Tongue (tissue), 2 donors: Measurements from ENCODE around the gene KRTAP5-4. TPM values are rescaled to one million over a fixed set of nuclear protein-coding genes. Genes with fewer than 3 reads are reported as not detected.

Experiments used
- DNase-seq: peaks from one replicate; pipeline ENCODE4 v3.0.0-alpha.2; 2015
- total RNA-seq: library from RNA; depleted of rRNA; stranded (reverse); fragments of >200 nt; gene quantifications from one replicate; pipeline ENCODE4 v1.2.3, GENCODE V29; 2014

KRTAP5-4 gene
- total RNA-seq, 1 donor from 2014 or later, result not detected

DNA sequence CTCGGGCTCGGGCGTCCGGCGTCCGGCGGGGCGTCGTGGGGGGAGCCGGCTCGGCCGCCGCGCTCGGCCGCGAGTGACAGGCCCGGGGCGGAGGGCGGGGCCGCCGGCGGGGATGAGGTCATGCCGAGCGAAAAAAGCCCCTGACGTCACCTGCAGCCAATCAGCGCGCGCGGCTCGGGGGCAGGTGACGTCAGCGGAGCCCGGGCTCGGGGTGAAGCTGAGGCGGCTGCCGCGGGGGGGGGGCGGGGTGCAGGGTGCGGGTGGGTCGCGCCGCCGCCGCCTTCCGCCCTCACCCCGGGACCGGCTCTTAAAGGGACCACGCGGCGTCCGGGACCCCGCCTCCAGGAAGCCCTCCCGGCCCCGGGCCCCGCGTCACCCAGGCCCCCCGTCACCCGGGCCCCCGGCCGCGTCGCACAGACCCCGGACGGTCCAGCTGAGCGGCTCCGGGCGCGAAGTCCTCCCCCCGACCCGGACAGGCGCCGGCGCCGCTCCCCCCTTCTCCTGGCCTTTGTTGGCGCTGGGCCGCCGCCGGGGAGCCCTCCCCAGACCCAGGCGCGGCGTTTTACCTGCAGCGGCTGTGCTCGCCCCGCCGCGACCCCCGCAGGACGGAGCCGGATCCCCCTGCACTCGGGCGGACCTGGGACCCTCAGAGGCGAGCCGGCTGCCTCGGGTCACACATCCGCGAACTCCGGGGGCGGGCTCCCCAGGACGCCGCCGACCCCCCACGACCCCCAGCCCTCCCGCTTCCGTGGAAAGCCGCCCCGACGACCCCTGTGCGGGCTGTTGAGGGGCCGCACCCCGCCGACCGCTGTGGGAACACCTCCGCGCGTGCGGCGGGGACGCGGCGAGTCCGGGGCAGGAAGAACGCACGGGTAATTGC is 49.5 kb downstream of the KRTAP5-4 start, which contains the start of gene DUSP8:
DUSP8 (minus strand) TSS at position 75 of the 880 bp plus-strand sequence. CDS start 6,445 bp downstream, outside the sequence.
- DNase-seq, result peak; percentile 93

DNA sequence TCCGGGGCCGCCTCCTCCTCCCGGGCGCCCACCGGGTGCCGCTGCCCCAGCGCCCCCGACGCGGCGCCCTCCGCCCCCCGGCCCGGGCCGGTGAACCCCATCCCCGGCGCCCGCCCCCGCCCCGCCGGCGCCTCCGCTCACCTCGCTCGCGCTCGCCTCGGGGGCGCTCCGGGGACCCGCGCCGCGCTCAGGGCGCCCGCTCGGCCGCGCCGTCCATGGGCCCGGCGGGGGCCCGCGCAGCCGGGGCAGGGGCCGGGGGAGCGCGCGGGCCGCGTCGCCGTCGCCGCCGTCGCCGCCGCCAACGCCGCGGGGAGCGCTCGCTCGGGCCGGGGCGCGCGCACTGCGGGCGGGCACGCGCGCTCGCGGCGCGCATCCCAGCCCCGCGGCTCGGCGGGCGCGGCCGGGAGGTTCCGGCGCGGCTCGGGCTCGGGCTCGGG is 50.2 kb downstream of the KRTAP5-4 start:
- DNase-seq, result no peak

Other genes with a start within 250 kb of the KRTAP5-4 start
- gene BRSK2, start 232.2 kb downstream of the KRTAP5-4 start, total RNA-seq, result 0.41 TPM
- gene MOB2, start 135.4 kb downstream of the KRTAP5-4 start, total RNA-seq, result 27.1 TPM
- 4.5 TPM for gene DUSP8, start 49.9 kb downstream of the KRTAP5-4 start, total RNA-seq
- not detected for gene KRTAP5-1, start 36.9 kb downstream of the KRTAP5-4 start, total RNA-seq
- gene KRTAP5-2, start 23.8 kb downstream of the KRTAP5-4 start, total RNA-seq, result not detected
- gene KRTAP5-3, start 13.7 kb downstream of the KRTAP5-4 start, total RNA-seq, result not detected
- not detected for gene KRTAP5-5, start 7.6 kb upstream of the KRTAP5-4 start, total RNA-seq
- not detected for gene KRTAP5-6, start 75.1 kb upstream of the KRTAP5-4 start, total RNA-seq
- gene IFITM10, start 128.5 kb upstream of the KRTAP5-4 start, total RNA-seq, result 0.31 TPM
- gene CTSD, start 141.8 kb upstream of the KRTAP5-4 start, total RNA-seq, result 134 TPM
- 16.2 TPM for gene SYT8, start 212.9 kb upstream of the KRTAP5-4 start, total RNA-seq
- gene TNNI2, start 216.8 kb upstream of the KRTAP5-4 start, total RNA-seq, result 3,551 TPM
- 84.2 TPM for gene LSP1, start 230.9 kb upstream of the KRTAP5-4 start, total RNA-seq